Parathyroid adenoma (tissue), 2 donors: Measurements from ENCODE around the gene HLA-DQB2.
A peak's percentile ranks its signal among the peaks of the same experiment; 100 is the strongest.

Source experiments
- H2AFZ ChIP-seq: fragments of 300-600 bp; sonication (generic); one replicate; pipeline ENCODE4 v1.7.0; 2017; ENCODE audit warnings: antibody characterized with exemption, mild to moderate bottlenecking
- H3K27ac ChIP-seq: fragments of 300-600 bp; sonication (generic); one replicate; pipeline ENCODE4 v1.7.0; 2017
- H3K27me3 ChIP-seq: fragments of 300-600 bp; sonication (generic); one replicate; pipeline ENCODE4 v1.7.0; 2017; ENCODE audit warnings: low read length; ENCODE audit not compliant: control insufficient read depth, insufficient read depth
- H3K36me3 ChIP-seq: fragments of 300-600 bp; sonication (generic); one replicate; pipeline ENCODE4 v1.7.0; 2017; ENCODE audit warnings: low read length; ENCODE audit not compliant: control insufficient read depth, insufficient read depth
- H3K4me1 ChIP-seq: fragments of 300-600 bp; sonication (generic); one replicate; pipeline ENCODE4 v1.7.0; 2017; ENCODE audit warnings: control low read depth
- H3K4me2 ChIP-seq: fragments of 300-600 bp; sonication (generic); one replicate; pipeline ENCODE4 v1.7.0; 2017; ENCODE audit warnings: low read length
- H3K4me3 ChIP-seq: fragments of 300-600 bp; sonication (generic); one replicate; pipeline ENCODE4 v1.7.0; 2017; ENCODE audit warnings: low read depth, low read length
- H3K79me2 ChIP-seq: fragments of 300-600 bp; sonication (generic); one replicate; pipeline ENCODE4 v1.7.0; 2017; ENCODE audit warnings: control low read depth
- H3K9ac ChIP-seq: fragments of 300-600 bp; sonication (generic); one replicate; pipeline ENCODE4 v1.7.0; 2017; ENCODE audit warnings: mild to moderate bottlenecking
- H3K9me3 ChIP-seq: fragments of 300-600 bp; sonication (generic); one replicate; pipeline ENCODE4 v1.7.0; 2017; ENCODE audit warnings: low read length; ENCODE audit not compliant: control insufficient read depth
- TF ChIP-seq, protein P1 (sequence below): fragments of 300-600 bp; sonication (generic); IDR thresholded peaks from one replicate; pipeline ENCODE4 v1.7.0; 2017; ENCODE audit warnings: antibody characterized with exemption, mild to moderate bottlenecking
- donor health status: primary hyperparathyroidism.

The HLA-DQB2 gene

GRCh38 chr6:32799740-32800139 lies 36.4 kb upstream of the HLA-DQB2 start:
- H3K4me1 ChIP-seq: no peaks in the 10 kb centered on the region
- TF ChIP-seq, protein P1, sequence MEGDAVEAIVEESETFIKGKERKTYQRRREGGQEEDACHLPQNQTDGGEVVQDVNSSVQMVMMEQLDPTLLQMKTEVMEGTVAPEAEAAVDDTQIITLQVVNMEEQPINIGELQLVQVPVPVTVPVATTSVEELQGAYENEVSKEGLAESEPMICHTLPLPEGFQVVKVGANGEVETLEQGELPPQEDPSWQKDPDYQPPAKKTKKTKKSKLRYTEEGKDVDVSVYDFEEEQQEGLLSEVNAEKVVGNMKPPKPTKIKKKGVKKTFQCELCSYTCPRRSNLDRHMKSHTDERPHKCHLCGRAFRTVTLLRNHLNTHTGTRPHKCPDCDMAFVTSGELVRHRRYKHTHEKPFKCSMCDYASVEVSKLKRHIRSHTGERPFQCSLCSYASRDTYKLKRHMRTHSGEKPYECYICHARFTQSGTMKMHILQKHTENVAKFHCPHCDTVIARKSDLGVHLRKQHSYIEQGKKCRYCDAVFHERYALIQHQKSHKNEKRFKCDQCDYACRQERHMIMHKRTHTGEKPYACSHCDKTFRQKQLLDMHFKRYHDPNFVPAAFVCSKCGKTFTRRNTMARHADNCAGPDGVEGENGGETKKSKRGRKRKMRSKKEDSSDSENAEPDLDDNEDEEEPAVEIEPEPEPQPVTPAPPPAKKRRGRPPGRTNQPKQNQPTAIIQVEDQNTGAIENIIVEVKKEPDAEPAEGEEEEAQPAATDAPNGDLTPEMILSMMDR: no peak
- no peak overlapping the region for H3K9ac ChIP-seq
- no peaks in the 10 kb centered on the region for H3K27me3 ChIP-seq
- H2AFZ ChIP-seq: no peak overlapping the region
- no peak overlapping the region for H3K4me3 ChIP-seq
- no peak overlapping the region for H3K27ac ChIP-seq
- H3K79me2 ChIP-seq: no peaks in the 10 kb centered on the region
- no peaks in the 10 kb centered on the region for H3K36me3 ChIP-seq
- H3K9me3 ChIP-seq: no peaks in the 10 kb centered on the region
- no peak overlapping the region for H3K4me2 ChIP-seq

- Histone ChIP-seq H3K4me2 (no peak overlapping the region), H3K4me1 (no peaks in the 10 kb centered on the region), H3K27me3 (no peaks in the 10 kb centered on the region), H3K36me3 (no peaks in the 10 kb centered on the region), H3K4me3 (no peak overlapping the region), H3K79me2 (no peaks in the 10 kb centered on the region), H3K9me3 (no peaks in the 10 kb centered on the region), H3K9ac (no peak overlapping the region), H3K27ac (no peak overlapping the region), H2AFZ (no peak overlapping the region)
- TF ChIP-seq, protein P1: no peak
Measured at GRCh38 chr6:32799168-32799567, 35.8 kb upstream of the HLA-DQB2 start.

DNA sequence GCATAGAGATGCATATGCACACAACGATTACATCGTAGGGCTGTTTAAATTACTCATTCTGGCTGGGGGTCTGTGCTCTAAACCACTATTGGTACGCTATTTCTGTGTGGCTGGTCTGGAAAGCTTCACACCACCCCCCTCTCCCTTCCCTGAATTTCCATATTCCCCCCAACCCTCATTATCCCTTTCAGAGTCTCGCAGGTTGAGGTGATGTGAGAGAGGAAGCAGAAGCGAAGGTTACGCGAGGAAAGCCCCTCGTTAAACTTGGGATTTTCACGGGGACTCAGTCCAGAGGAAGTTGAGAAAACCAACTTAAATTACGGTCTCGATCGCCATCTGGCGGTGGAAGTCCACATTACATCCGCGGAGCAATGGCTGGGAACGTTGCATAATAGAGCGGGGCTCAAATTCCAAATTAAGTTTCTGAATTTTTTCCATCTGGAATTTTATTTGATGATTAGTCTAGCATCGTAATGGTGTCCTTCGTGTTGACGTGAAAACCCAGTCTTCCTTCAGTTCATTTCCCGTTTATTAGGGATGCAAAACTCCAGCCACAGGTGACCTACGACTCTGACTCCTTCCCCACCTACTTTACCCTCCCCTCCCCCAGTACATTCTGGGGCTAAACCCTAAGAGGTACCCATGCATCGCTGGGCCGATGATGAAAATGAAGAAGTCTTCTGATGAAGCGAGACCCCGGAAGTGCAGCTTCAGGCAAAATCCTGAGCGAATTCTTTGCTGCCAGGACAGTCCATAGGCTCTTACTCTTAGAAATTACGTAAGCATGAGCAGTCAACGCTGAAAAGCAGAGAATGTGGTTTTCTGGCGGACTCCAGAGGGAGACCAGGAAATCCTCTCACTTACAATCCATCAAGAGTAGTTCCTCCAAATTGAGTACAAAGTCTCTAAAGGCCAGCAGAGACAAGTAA lies 33.8 kb upstream of the HLA-DQB2 start:
- Histone ChIP-seq H3K4me1 (no peaks in the 10 kb centered on the region), H3K36me3 (no peaks in the 10 kb centered on the region), H3K4me2 (peak overlapping the region; percentile 55), H3K9me3 (no peaks in the 10 kb centered on the region), H3K4me3 (no peak overlapping the region), H3K9ac (no peak overlapping the region), H3K79me2 (no peaks in the 10 kb centered on the region), H3K27ac (no peak overlapping the region), H3K27me3 (no peaks in the 10 kb centered on the region), H2AFZ (no peak overlapping the region)
- TF ChIP-seq, protein P1: peak; percentile 92

DNA sequence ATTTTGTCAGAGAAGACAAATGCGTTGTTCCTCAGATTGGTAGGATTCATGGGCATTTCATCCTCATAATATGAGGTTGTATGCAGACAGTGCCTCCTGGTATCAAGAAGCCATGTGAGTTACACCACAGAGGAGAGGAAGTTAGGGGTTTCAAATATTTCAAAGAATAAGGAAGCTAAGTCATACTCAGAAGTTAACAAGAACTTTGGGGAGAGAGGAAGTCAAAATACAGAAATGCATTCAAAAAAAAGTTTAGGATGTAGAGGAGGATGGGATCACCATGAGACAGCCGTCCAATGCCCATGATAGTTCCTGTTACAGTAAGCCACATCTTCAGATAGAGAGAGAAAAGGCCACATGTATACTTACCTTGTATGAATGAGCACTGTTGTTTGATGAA lies 31.2 kb upstream of the HLA-DQB2 start:
- Histone ChIP-seq H3K4me3 (no peak overlapping the region), H3K27ac (no peak overlapping the region), H3K79me2 (no peaks in the 10 kb centered on the region), H3K36me3 (no peaks in the 10 kb centered on the region), H3K27me3 (peaks cover 4% of the 10 kb centered on the region), H3K4me2 (no peak overlapping the region), H3K9me3 (no peaks in the 10 kb centered on the region), H2AFZ (no peak overlapping the region), H3K4me1 (no peaks in the 10 kb centered on the region), H3K9ac (no peak overlapping the region)
- TF ChIP-seq, protein P1: no peak
